Breast epithelium (tissue), 4 donors: ENCODE measurements around the gene ENO4. TPM values are rescaled to one million over a fixed set of nuclear protein-coding genes. Genes with fewer than 3 reads are reported as not detected.

ENCODE experiments used
- DNase-seq, 2 donors: peaks; one replicate each; pipeline ENCODE4 v3.0.0-alpha.2; 2019; ENCODE audit warnings: low spot score in 2 of 2
- H3K27ac ChIP-seq, 2 donors: fragments of 200-600 bp; sonication (generic) in 1 of 2; one replicate each; pipeline ENCODE4 v1.5.1; 2016 to 2019; ENCODE audit warnings: mild to moderate bottlenecking in 1 of 2
- H3K27me3 ChIP-seq, 2 donors: fragments of 200-600 bp; sonication (generic) in 1 of 2; one replicate each; pipeline versions ENCODE4 v1.5.1 to v1.6.0; 2017 to 2019; ENCODE audit warnings: control low read depth in 1 of 2, mild to moderate bottlenecking in 1 of 2
- H3K36me3 ChIP-seq: fragments of 200-600 bp; one replicate; pipeline ENCODE4 v1.5.1; 2019
- H3K4me1 ChIP-seq, 2 donors: fragments of 200-600 bp; sonication (generic); one replicate each; pipeline ENCODE4 v1.5.1; 2016 to 2019; ENCODE audit warnings: control low read depth in 1 of 2
- H3K4me3 ChIP-seq, 3 donors: fragments of 200-600 bp; sonication (generic); 1 replicate in 2 of 3; 2 replicates in 1 of 3; pipeline ENCODE4 v1.5.1; 2016 to 2019; ENCODE audit warnings: mild to moderate bottlenecking in 3 of 3, moderate library complexity in 2 of 3
- H3K9me3 ChIP-seq, 2 donors: fragments of 200-600 bp; sonication (generic) in 1 of 2; one replicate each; pipeline ENCODE4 v1.5.1; 2016 to 2019; ENCODE audit warnings: control low read depth in 1 of 2
- POLR2A ChIP-seq: fragments of 450-650 bp; IDR thresholded peaks from one replicate; pipeline ENCODE4 v1.6.1; 2016; ENCODE audit warnings: antibody characterized with exemption, mild to moderate bottlenecking, moderate library complexity
- POLR2AphosphoS5 ChIP-seq, 3 donors: sonication (generic); formaldehyde crosslinking; IDR thresholded peaks; one replicate each; pipeline ENCODE4 v1.6.1; 2017; ENCODE audit warnings: antibody characterized with exemption in 3 of 3
- intact Hi-C: fragments of 100-400 bp; cut with DNase I; formaldehyde crosslinking; loops from one replicate; pipeline ENCODE4 v1.15.1; 2023; ENCODE audit warnings: low total_unique reads
- total RNA-seq, 3 donors: library from RNA; depleted of rRNA; stranded (reverse); fragments of >200 nt; gene quantifications; one replicate each; pipeline ENCODE4 v1.1.0, GENCODE V29; 2016
- TF ChIP-seq, protein P1 (sequence below), 3 donors: fragments of 450-650 bp; IDR thresholded peaks; one replicate each; pipeline ENCODE4 v1.5.1; 2016 to 2017; ENCODE audit warnings: antibody characterized with exemption in 3 of 3, mild to moderate bottlenecking in 3 of 3, moderate library complexity in 3 of 3

Gene ENO4
- total RNA-seq, 3 donors from 2014 or later = 0.16 to 1.9 (median 0.66) TPM

DNA sequence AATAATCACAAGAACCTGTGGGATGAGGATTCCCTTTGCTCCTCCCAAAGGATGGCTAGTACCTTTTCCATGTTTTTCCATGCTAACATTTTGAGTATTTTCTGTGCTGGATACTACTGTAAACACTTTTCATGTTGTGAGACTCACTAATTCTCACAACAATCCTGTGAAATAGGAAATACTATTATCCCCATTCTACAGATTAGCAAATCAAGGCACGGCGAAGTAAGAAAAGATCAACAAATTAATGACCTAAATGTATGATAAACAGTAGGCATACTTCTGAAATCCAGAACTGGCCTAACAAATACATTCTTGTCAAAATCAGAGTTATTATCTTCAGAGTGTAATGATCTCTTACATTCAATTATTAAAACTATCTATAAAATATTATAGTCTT is 69.3 kb downstream of the ENO4 start:
- no peak for DNase-seq
- Histone ChIP-seq H3K4me3 (no peak overlapping the region), H3K27ac (no peak overlapping the region), H3K9me3 (no peaks in the 10 kb centered on the region), H3K27me3 (no peaks in the 10 kb centered on the region), H3K36me3 (no peaks in the 10 kb centered on the region), H3K4me1 (no peaks in the 10 kb centered on the region)
- TF ChIP-seq POLR2AphosphoS5 (IDR thresholded peaks at IDR 0.05) (no peak), POLR2A (no peak)
- TF ChIP-seq, protein P1, sequence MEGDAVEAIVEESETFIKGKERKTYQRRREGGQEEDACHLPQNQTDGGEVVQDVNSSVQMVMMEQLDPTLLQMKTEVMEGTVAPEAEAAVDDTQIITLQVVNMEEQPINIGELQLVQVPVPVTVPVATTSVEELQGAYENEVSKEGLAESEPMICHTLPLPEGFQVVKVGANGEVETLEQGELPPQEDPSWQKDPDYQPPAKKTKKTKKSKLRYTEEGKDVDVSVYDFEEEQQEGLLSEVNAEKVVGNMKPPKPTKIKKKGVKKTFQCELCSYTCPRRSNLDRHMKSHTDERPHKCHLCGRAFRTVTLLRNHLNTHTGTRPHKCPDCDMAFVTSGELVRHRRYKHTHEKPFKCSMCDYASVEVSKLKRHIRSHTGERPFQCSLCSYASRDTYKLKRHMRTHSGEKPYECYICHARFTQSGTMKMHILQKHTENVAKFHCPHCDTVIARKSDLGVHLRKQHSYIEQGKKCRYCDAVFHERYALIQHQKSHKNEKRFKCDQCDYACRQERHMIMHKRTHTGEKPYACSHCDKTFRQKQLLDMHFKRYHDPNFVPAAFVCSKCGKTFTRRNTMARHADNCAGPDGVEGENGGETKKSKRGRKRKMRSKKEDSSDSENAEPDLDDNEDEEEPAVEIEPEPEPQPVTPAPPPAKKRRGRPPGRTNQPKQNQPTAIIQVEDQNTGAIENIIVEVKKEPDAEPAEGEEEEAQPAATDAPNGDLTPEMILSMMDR (IDR thresholded peaks at IDR 0.05) = no peak
- intact Hi-C loops = no loop called here

DNA sequence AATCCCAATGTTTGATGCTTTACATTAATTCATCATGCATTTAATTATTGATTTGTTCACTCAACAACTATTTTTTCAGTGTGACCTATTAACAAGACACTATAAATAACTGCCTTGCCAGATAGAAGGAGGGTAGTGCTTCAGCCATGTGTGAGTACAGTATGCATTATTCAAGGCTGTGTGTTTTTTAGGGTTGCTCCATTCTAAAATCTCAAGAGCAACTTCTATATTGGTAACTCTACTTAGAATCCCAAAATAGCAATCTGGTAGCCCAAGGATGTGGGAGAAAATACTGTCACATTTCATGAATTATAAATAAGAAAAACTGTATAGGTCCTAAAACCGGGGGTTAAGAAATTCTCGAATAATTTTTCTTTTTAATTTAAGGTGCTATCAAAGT is 69.9 kb downstream of the ENO4 start:
- Histone ChIP-seq H3K4me3 (no peak overlapping the region), H3K27ac (no peak overlapping the region), H3K27me3 (no peaks in the 10 kb centered on the region), H3K4me1 (no peaks in the 10 kb centered on the region), H3K9me3 (no peaks in the 10 kb centered on the region), H3K36me3 (no peaks in the 10 kb centered on the region)
- DNase-seq = no peak
- TF ChIP-seq POLR2A (no peak), POLR2AphosphoS5 (IDR thresholded peaks at IDR 0.05) (no peak)
- TF ChIP-seq, protein P1 (IDR thresholded peaks at IDR 0.05) = no peak
- intact Hi-C loops = no loop called here

DNA sequence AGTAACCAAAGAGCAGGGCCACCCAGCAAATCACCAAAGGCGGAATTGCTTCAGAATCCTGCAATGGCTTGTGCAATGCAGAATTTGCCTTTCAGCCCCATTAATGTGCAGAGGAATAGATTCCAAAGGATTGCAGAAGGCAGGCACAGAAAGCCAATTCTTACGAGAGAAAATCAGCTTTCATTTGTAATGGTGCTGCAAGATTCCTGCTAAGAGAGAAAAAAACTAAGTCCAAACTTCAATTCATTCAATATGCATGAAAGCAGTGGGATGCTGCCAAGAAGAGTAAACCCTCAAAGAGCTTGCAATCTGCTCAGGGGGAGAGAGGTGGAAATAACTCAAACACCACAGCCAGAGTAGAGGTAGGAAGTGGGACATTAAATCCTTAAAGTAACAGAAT is 70.4 kb downstream of the ENO4 start:
- Histone ChIP-seq H3K4me1 (no peaks in the 10 kb centered on the region), H3K4me3 (no peak overlapping the region), H3K27ac (no peak overlapping the region), H3K36me3 (no peaks in the 10 kb centered on the region), H3K9me3 (no peaks in the 10 kb centered on the region), H3K27me3 (no peaks in the 10 kb centered on the region)
- intact Hi-C loops = loop anchor here (10.0 kb wide), 1 partner anchor 985 kb away; no protein-coding TSS in a partner anchor
- no peak for DNase-seq
- TF ChIP-seq POLR2A = no peak
- TF ChIP-seq POLR2AphosphoS5 (IDR thresholded peaks at IDR 0.05) = no peak
- TF ChIP-seq, protein P1 (IDR thresholded peaks at IDR 0.05) = no peak

DNA sequence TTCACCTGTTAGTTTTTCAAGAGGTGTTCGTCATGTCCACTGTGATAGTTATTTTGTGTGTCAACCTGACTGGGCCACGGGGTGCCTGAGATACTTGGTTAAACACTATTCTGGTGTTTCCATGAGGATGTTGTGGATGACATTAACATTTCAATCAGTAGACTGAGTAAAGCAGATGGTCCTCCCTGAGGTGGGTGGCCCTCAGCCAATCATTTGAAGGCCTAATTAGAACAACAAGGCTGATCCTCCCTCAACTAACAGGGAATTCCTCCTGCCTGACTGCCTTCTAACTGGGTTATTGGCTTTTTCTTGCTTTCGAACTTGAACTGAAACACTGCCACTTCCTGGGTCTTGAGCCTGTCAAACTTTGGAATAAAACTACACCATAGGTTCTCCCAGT is 75.8 kb downstream of the ENO4 start:
- no peaks in the 10 kb centered on the region for H3K27me3 ChIP-seq
- H3K4me3 ChIP-seq = no peak overlapping the region
- TF ChIP-seq, protein P1 (IDR thresholded peaks at IDR 0.05) = no peak
- TF ChIP-seq POLR2A (no peak), POLR2AphosphoS5 (IDR thresholded peaks at IDR 0.05) (no peak)
- no peaks in the 10 kb centered on the region for H3K9me3 ChIP-seq
- no peak for DNase-seq
- no peak overlapping the region for H3K27ac ChIP-seq
- H3K36me3 ChIP-seq = peaks cover 3% of the 10 kb centered on the region
- no peaks in the 10 kb centered on the region for H3K4me1 ChIP-seq
- intact Hi-C loops = loop anchor here (10.0 kb wide), 1 partner anchor 980 kb away; no protein-coding TSS in a partner anchor

DNA sequence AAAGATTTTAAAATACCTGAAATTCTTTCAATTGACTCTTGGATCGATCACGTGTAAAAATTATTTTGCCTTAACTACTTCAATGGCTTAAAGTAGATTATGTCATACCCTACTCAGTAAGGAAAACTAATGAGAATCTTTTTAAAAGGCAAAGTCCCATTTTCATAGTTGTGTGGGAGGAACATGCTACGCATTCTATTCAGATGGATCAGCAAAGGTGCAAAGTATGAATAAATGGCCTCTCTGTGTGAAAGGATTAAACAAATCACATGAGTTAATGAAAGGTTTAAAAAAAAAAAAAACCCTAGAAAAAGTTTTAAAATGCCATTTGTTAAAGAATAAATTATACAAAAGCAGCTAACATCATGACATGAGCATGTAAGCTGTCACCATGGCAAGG is 77.1 kb downstream of the ENO4 start:
- no peak for DNase-seq
- no peak overlapping the region for H3K27ac ChIP-seq
- H3K4me3 ChIP-seq = no peak overlapping the region
- no peaks in the 10 kb centered on the region for H3K9me3 ChIP-seq
- H3K36me3 ChIP-seq = peaks cover 3% of the 10 kb centered on the region
- H3K4me1 ChIP-seq = no peaks in the 10 kb centered on the region
- no peaks in the 10 kb centered on the region for H3K27me3 ChIP-seq
- intact Hi-C loops = loop anchor here (10.0 kb wide), 1 partner anchor 978 kb away; no protein-coding TSS in a partner anchor
- TF ChIP-seq POLR2AphosphoS5 (IDR thresholded peaks at IDR 0.05) = no peak
- TF ChIP-seq POLR2A = no peak
- TF ChIP-seq, protein P1 (IDR thresholded peaks at IDR 0.05) = no peak
